GM13976 (cell line): ENCODE results near the gene ROPN1L.

ENCODE experiments used
- DNase-seq: peaks from one replicate; pipeline ENCODE4 v3.0.0; 2012; ENCODE audit warnings: low spot score
- CTCF ChIP-seq: IDR thresholded peaks from 2 replicates; pipeline ENCODE4 v1.5.1; 2012; ENCODE audit warnings: borderline replicate concordance, mild to moderate bottlenecking; ENCODE audit not compliant: insufficient read depth; ENCODE audit errors: extremely low read depth, missing control alignments, control extremely low read depth
- in situ Hi-C: fragments of 300-500 bp; cut with MboI; formaldehyde crosslinking; loops from one replicate; pipeline ENCODE4 v1.12.0; 2022; ENCODE audit warnings: low sequenced_read_pairs, mixed read lengths, inconsistent platforms; ENCODE audit not compliant: unreplicated experiment

Gene ROPN1L

GRCh38 chr5:10503997-10504793 is 62.5 kb downstream of the ROPN1L start:
- in situ Hi-C loops: no loop called here
- no peak for DNase-seq
- no peak for TF ChIP-seq CTCF

DNA sequence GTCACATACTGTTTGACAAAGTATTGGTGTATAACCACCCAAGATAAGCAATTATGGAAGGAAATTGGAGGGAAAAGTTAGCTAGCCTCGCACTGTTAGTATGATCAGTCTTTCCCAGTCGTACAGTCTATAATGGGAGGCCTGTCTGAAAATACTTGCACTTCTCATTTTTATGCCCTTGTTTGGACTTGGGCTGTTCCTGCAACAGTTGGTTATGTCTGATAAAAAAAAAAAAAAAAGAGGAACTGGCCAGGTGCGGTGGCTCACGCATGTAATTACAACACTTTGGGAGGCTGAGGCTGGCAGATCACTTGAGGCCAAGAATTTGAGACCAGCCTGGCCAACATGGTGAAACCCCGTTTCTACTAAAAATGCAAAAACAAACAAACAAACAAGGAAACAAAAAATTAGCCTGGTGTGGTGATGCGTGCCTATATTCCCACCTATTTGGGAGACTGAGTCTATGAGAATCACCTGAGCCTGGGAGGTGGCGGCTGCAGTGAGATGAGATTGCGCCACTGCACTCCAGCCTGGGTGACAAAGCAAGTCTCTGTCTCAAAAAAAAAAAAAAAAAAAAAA is 63.9 kb downstream of the ROPN1L start:
- in situ Hi-C loops: no loop called here
- DNase-seq: no peak
- no peak for TF ChIP-seq CTCF

DNA sequence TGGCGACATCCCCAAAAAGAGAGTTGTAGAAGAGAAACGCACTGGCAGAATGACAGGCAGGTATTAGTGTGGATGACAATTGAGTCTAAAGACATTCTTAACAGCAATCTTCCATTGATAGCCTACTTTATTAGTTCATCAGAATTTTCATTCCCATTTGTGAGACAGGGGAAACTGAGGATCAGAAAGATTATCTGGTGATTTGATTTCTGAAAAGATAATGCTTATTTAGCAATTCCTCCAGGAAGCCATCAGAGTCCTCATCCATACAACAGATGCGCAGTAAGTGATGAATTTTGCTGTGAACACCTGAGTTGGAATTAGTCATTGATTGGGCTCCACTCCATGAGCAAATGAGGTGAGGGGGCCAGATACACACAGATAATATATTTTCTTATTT is 64.9 kb downstream of the ROPN1L start:
- no peak for DNase-seq
- in situ Hi-C loops: no loop called here
- no peak for TF ChIP-seq CTCF

- TF ChIP-seq CTCF: no peak
- no peak for DNase-seq
- in situ Hi-C loops: no loop called here
These were observed 66.0 kb downstream of the ROPN1L start for GRCh38 chr5:10507575-10508096.

DNA sequence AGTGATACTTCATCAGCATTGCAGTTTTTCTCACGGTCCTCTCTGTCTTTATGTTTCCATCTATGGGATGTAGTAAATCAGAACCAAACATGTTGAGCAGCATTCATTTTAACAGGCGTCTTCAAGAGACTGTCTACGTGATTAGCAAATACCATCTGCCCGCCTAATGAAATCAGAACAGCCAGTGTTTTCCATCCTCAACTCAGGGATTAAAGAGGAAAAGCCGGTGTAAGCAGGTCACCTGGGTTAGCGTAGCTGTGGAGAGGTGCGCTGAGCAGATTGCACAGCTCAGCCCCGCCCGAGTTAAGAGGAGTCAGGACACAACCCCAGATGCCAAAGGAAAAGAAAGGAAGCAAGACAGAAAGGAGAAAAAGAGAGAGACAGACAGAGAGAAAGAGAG is 67.9 kb downstream of the ROPN1L start:
- TF ChIP-seq CTCF: no peak
- no peak for DNase-seq
- in situ Hi-C loops: no loop called here

DNA sequence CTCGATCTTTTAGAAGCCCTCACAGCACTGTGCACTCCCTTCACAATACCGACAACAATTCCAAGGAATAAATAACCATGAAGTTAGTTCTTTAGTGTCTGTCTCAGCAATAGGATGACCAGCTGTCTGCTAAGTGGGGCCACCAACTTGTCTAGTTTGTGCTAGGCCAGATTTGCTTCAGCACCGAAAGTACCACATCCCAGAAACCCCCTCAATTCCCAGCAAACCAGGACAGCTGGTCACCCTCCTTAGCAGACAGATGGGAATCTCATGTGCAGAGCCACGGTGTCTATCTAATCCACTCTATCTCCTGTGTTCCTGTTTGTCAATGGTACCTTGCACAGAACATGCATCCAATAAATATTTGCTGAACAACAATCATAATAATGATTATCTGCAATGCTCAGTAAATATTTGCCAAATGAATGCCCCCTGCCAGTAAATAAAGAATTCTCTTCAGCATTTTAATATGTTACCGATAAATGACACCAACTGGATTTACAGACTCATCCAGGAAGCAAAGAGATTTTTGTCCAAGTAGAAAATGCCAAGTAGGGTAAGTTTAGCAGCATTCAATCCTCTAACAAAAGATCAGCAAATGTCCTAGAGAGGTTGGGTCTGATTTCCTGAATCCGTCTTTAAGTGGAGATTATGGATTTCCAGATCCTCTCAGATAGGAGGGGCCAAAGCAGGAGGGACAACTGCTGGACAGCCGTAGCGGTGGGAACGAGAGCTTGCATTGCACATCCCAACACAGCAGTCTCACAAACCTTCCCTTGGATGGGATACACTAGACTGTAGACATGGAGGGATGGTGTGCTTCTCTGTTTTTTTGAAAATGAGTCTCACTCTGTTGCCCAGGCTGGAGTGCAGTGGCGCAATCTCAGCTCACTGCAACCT is 70.3 kb downstream of the ROPN1L start:
- DNase-seq: no peak
- TF ChIP-seq CTCF: no peak
- in situ Hi-C loops: no loop called here
